Stimulated activated CD4-positive, alpha-beta T cell treated with anti-CD3 and anti-CD28 coated beads, Interleukin-12 subunit alpha, Interleukin-12 subunit beta, amount 100 ng/mL, for 48 hours (primary cell): ENCODE results near the gene PERP.
"Not testable (repeated sequence)": the region's sequence is repeated elsewhere in the genome, so short reads cannot be mapped to it uniquely, and the experiment has no call there.

Experiments used
- DNase-seq, 3 donors: peaks; one replicate each; pipeline ENCODE4 v3.0.0-alpha.2; 2020; ENCODE audit warnings: low read depth in 2 of 3, low spot score in 1 of 3

PERP gene

DNA sequence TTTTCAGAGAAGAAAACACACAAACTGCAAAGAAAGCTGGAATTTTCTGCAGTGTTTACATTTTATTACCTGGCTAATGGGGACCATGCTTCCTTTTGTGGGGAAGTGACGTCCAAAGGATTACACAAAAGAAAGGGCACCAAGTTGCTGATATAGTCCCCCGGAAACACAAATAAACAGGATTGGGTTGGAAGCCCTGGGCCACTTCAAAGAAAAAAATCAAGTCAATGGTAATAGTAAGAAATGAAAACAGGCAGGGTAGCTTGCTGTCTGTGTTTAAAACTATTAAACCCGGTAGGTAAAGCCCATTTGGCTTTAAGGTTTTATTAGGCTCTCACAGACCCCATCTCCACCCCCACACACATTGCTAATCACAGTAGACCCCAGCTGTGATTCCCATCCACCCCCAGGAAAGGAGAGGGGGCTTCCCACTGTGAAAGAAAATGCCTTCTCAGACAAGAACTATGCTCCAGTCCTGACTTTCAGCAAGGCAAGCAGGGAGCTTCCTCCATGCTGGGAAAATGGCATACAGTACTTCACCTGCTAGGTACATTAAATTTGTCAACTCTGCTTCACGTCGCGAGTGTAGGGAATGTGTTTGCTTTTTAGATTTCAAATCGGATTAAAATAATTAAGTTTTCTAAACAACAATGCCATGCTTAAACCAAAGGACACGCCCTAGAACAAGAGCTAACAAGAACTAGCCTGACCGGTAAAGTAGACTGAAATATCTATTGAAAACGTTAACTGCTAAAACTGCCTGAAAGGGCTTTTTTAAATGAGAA lies 1.1 kb downstream of the PERP start:
- no peak for DNase-seq

DNA sequence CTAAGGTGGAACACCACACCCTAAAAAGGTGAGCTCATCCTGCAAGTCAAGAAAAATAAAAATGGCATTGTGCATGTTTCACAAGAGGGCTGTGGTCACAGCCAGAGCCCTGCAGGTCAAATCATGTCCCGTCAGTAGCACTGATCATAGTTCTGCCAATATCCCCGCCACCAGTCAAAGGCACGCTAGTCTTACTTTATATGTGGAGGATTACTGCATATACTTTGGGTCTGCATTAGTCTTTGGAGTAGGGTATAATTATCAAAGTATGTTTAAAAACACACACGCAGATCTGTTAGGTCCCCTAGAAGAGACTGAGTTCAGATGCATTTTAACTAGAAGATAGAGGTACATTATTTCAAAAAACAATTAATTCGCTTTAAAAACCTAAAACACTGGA lies 1.8 kb downstream of the PERP start:
- DNase-seq, result no peak

DNA sequence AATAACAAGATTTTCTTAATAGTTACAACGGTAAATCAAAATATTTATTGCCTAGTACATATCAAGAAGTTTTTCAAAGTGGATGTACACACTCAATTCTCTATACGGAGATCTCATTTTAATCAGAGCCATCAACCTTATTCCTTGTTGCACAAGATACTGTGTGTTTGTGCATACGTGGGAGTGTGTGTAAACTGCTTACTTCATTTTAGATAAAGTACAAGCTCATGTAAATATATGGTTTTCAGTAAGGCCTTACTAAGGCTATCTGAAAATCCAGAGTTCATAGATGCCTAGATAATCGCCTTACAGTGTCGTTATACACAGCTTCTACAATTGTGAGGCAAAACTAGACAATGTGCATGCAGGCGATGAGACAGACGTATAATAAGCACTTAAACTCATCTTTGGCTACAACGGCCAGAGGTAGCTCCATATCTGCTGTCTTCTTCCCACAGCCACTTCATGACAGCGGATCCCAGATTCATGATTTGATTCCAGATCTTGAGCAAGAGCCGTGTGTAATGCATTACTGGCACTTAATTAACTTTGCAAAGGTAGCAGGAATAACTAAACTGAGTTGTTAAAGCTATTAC lies 2.5 kb downstream of the PERP start:
- no peak for DNase-seq

DNA sequence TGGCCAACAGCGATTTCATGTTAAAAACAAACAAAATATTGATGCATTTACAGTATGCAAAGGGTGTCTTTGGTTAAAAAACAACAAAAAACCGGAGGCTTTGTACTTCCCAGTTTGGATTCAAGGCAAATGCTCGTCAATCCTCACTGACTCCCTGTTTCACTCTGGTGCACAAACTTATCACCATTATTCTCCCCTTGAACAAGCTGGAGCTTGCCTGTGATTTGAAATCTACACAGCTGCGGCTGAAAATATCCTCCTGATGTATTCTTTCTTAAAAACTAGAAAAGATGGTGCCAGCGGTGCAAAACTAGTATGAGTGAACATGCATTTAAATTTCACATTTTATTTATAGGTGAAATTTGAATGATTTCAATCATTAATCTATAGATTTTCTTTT lies 3.3 kb downstream of the PERP start:
- no peak for DNase-seq

DNA sequence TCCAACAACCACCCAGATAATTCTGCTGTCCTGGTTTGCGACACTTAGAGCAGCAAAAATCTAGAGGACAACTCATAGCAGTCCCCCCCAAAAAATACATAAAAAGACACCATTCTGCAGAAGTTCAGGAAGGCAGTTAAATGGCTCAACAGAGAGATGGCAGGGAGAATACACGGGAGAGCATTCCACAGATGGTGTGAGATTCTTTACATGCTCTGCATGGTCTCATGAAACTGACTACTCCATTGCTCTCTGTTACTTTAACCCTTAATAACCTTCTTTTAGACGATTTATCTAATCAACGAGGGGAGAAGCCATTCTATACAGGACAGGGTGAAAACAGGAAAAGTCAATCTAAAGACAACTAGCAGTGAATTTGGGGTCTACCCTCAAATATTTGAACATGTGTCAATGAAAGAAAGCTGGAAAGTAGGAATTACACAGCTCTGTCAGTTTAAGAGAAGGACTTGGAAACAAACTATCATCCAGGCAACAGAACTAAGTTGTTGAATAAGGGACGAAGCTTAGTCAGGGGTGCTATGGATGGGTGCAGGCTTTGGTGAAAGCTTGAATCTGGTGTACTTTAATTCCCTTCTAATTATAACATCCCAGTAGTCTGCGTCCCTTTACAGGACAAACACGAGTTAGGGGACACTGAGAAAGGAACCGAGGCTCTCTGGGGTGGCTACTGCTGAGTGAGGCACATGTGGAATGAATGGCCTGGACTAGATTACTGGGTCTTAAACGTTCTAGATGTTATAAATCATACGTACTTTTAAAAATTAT lies 5.1 kb downstream of the PERP start:
- no peak for DNase-seq

DNA sequence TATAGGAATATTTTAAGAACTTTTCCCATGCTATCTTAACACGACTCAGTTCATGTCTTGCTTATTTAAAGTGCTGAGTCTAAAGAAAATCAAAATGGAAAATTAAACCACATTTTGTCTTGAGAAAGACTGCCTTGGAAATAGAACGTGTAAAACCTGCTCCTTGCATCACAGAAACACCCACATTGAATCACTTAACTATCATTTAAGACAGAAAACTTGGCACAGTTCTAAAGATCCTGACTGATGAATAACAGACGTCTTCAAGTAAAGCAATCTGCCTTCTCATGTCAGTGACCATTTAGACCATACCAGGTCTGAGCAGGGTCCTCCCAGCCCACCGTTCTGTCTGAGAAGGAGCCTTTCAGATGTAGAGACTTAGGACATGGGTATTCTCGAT lies 7.4 kb downstream of the PERP start:
- no peak for DNase-seq

DNA sequence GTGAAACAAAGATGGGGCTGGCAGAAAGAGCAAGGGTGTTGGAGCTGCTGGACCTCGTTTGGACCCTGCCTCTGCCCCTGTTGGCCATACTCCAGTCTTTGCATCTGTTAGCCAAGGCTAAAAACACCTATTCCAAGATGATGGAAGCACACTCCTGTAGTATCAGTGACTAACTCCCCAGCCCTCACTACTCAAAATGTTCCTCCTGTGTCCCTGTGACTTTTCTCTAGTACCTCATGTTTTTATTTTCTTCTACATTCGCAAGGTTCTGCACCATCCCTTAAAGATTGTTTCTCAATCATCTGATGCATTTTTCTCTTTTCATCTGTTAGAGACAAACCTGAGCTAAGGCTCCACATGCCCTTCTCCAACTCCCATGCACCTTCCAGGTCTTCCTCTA lies 8.9 kb downstream of the PERP start:
- DNase-seq, result no peak

DNA sequence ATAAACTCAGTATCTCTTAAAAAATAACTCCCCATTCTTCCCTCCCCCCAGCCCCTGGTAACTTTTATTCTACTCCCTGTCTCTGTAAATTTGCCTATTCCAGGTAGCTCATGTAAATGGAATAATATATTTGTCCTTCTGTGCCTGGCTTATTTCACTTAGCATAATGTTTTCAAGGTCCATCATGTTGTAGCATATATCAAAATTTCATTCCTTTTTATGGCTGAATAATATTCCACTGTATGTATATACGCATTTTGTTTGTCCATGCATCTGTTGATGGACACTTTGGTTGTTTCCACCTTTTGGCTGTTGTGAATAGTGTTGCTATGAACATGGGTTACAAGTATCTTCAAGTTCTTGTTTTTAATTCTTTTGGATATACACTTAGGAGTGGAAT lies 13.0 kb downstream of the PERP start:
- DNase-seq, result no peak

DNA sequence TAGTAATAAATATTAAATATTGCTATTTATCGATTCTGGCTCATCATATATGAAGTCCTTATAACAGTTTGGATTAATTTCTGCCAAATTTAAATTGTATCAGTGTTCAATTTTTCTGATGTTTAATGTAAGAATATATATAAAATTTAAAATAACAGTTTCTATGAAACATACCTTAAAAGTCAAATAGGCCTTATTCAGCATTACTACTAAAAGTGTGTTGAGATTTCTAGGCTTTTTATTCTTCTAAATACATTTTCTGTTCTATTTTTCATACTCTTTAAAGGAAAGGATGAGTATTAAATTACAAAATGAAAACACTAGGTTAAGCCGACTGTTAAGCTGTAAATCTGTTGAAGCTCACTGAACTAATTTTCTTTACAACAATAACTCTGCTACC lies 13.6 kb downstream of the PERP start:
- DNase-seq, result no peak

DNA sequence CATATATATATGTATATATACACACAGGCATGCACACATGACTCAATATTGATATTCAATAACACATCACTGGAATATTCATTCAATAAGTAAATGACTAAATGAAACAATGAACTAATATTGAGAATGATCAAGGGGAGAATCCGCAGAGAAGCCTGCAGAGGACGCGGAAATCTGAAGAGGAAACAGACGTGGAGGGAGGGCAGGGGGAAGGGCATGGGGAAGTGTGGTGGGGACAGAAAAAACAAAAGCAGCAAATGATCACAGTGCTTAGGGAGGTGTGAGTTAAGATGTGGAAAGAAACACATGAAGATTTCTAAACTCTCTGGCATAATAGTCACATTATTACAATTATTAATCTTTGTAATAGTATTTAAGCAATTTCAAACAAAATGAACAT lies 14.5 kb downstream of the PERP start:
- DNase-seq, result no peak

DNA sequence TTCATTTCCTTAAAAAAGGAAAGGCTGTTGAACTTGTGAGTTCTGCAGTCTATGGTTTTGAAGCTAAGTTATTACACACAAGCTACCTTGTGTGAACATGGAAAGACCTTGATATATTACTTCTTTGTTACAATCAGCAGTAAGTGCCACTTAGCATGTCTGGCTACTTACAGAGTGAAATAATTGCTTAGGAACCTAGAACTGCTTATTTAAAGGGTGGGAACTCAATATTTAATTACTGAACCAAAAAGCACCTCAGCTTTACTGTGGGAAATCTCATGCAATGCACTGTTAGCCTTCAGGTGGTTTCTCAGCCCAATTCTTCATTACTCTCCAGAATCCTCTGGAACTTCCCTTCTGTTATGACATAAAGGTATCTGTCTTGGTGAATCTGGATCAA lies 17.9 kb downstream of the PERP start:
- DNase-seq, result no peak

DNA sequence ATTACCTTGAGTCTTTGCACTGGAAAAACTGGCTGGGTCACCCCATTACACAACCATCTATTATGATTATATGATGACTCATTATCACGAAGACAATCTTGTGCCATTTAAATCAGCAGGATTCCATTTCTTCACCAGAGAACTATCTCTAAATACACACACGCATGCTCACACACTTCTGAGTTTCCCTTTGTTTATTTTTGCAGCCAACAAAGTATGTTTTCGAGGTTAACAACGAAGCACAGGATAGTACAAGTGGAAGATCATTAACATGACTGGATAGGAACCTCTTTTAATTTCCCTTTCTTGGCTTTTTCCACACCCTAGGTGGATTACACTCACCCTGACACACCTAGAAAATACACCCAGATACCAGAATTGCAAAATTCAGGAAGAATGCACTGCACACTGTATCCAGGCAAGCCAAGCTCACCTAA lies 18.9 kb downstream of the PERP start:
- no peak for DNase-seq

DNA sequence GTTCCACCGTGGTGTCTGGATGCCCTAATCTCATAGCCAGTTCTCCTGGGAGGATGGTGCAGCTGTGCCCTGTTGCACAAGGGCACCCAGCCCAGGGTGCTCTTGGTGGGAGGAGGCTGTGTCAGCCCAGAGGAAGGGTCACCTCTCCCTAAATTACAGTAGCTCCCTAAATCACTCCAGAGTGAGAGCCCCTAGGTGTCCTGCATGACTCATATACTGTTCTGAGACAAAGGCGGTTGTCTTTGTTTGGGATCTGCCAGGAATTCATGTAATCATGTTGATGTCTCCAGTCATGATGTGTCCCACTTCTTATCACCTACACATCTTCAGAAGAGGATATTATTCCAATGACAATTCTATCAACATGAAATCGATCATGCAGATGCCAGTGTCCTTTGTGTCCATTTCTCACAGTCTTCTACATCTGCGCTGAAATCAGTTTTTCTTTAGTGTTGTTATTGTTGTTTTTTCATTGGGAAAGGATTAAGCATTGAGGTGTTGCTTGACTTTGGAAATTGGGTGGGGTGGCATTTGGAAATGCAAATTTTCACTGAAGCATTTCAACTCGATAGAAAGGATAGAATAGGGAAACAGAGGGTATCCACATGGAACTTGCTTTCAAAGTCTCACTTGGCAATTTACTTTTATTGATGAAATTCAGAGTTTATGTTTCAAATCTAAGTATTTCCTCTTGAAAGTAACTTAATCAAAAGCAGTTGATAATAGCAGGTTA lies 19.5 kb downstream of the PERP start:
- no peak for DNase-seq

DNA sequence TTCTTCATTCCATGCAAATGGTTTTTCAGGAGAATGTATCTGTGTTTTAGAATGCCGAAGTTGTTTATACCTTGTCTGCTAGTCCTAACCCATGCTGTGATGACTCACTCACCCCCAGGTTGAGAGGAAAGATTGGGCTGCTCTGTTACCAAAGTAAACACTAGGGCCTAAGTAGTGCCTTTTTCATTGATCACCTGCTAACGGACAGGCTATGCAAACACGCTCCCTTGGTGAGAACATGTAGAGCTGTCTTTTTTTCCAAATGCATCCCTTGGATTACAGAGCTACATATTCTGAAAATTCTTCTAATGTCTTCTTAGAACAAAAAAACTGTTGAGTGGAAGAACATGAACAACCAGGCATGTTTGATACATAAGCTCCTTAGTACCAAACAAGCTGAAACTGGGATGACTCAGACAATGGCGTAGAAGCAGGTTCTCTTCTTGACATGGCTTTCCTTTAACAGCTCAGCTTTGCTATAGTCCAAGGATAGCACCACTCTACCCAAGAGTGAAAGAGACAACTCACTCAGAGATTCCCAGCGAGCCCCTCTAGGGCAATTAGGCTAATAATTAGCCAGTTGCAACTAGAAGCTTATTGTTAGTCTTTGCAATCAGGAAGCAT lies 20.5 kb downstream of the PERP start:
- no peak for DNase-seq

DNA sequence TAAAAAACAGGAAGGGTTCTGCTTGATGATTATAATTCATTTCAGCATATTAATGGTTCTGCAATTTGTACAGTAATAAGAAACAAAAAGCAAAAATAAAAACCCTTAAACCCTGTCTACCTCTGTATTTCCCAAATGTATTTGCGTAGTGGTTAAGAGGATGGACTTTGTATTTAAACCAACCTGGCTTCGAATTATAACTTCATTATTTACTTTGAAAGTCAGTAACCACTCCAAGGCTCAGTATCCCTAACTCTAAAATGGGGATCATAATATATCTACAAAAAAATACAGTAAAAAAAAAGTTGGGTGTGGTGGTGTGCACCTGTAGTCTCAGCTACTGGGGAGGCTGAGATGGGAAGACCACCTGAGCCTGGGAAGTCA lies 21.4 kb downstream of the PERP start:
- DNase-seq, result no peak

DNA sequence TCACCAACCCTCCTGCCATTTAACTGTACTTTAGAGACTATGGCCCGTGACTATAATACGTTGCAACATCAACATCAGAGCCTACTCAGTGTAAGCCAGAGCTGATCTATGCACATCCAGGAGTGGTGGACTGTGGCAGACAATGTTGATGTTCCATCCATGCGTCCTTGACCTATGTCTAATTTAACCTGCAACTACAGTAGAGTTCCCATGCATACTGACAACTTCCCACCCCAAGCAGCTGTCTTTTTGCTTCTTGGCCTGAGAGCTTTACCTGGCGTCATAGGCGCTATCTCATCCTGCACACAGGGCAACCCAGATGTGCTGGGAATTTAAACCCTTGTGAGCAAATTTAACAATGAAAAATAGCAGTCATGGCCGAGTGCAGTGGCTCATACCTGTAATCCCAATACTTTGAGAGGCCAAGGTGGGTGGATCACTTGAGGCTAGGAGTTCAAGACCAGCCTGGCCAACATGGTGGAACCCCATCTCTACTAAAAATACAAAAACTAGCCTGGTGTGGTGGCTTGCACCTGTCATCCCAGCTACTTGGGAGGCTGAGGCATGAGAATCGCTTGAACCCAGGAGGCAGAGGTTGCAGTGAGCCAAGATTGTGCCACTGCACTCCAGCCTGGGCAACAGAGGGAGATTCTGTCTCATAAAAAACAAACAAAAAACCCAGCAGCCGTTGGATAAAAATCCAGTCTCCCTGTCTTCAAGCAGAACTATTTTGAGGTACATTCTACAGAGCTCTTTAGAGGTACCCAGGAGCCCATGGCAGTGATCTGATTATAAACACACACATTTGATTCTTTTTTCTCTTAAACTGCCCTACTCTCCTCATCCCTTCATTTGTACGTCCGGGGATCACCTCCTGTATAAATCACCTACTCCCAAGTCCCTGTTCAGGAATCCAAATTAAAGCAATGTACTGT lies 22.0 kb downstream of the PERP start:
- no peak for DNase-seq

DNA sequence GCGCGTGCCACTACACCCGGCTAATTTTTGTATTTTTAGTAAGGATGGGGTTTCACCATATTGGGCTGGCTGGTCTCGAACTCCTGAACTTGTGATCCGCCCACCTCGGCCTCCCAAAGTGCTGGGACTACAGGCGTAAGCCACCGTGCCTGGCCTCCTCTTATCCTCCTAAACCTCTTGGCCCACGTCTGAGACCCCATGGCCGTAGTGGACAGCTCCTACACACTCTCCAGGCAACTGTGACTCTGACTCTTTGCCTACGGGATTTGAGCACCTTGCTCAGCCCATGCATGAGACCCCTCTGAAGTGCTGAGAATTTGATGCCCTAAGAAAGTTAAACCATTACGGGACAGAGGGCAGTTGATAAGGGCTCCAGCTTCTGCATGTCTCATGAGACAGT lies 25.0 kb downstream of the PERP start:
- DNase-seq, result no peak

DNA sequence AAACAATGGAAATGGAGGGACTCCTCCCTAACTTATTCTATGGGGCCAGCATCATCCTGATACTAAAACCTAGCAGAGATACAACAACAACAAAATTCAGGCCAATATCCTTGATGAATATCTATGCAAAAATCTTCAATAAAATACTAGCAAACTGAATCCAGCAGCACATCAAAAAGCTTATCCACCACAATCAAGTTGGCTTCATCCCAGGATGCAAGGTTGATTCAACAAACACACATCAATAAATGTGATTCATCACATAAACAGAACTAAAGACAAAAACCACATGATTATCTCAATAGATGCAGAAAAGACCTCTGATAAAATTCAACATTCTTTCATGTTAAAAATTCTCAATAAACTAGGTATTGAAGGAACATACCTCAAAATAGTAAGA lies 27.7 kb downstream of the PERP start:
- DNase-seq, result not testable (repeated sequence)

DNA sequence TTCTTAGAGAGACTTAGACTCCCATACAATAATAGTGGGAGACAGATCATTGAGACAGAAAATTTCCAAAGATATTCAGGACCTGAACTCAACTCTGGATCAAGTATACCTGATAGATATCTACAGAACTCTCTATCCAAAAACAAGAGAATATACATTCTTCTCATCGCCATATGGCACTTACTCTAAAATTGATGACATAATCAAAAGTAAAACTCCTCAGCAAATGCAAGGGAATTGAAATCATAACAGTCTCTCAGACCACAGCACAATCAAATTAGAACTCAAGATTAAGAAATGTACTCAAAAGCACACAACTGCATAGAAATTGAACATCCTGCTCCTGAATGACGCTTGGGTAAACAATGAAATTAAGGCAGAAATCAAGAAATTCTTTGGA lies 28.7 kb downstream of the PERP start:
- DNase-seq, result no peak

DNA sequence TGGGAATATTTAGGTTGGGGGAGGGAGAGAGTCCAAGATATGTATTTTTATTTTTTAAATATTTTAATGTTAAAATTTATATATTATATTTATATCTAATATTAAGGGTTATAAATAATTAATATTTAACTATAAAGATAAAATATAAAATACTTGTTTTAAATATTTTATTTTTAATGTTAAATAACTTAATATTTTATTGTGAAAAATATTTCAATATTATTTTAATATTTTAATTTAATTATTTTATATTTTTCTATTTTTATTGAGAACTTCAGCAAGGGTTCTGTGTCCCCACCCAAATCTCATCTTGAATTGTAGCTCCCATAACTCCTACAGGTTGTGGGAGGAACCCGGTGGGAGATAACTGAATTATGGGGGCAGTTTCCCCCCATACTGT lies 34.0 kb downstream of the PERP start:
- DNase-seq, result no peak
